ENCODE measurements around the gene RPA1. TPM values are rescaled to one million over a fixed set of nuclear protein-coding genes. Genes with fewer than 3 reads are reported as not detected.

RPA1 gene
- total and polyA plus RNA-seq, 2 of the 4 experiments (the other 2 are of a cell fraction), result 38.4 to 48.2 TPM

DNA sequence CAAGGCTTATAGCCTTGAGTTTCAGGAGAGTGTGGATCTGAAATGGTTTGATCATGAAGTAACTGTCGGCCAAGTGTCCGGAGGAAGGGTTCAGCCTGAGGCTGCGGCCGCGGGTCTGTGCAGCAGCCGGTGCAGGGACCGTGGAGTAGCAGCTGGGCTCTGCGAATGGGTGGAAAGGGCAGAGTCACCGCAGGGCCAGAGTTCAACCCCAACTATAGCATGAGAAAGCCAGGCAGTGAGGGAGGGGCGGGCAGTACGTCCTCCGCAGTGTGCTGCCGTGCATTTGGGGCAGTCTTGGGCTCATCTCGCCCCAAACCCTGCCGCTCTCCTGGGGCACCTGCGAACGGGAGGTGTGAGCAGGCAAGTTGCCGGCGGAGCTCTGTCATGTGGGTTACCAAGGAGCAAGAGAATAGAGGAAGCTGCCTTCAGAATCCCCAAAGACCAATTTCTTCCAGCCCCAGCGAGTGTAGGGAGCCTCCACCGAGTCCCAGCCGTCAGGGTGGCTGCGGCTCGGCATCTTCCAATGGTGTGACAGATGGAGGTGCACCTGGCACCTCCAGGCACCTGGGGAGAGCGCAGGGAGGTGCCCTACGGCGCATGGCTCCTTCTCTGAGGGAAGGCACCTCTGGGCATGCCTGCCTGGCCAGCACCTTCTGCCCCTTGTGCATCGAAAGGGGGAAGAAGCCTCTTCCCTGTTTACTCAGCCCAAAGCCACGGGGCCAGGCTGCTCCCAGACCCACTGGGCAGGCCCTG lies 87.3 kb downstream of the RPA1 start:
- Histone ChIP-seq H4K91ac (ENCODE audit: insufficient read depth, low read depth, low read length) (no peak overlapping the region), H3K79me1 (ENCODE audit: low read depth in 1 of 2, low read length in 2 of 2) (no peaks in the 10 kb centered on the region), H4K5ac (ENCODE audit: low read depth, low read length) (no peak overlapping the region), H3K56ac (ENCODE audit: extremely low read depth, insufficient read depth, low read length) (no peak overlapping the region), H3K36me3 (ENCODE audit: control insufficient read depth, insufficient read depth, low read length) (no peaks in the 10 kb centered on the region), H3K18ac (ENCODE audit: low read depth, low read length) (no peak overlapping the region), H2AK9ac (replicated peaks; ENCODE audit: low read depth, low read length, poor library complexity) (peak overlapping the region; percentile 16), H2BK20ac (ENCODE audit: low read depth, low read length) (no peak overlapping the region), H3K27me3 (ENCODE audit: control insufficient read depth, insufficient read depth, low read length) (peaks cover 66% of the 10 kb centered on the region), H4K20me1 (ENCODE audit: insufficient read depth, low read length) (no peaks in the 10 kb centered on the region), H4K8ac (ENCODE audit: low read depth in 2 of 2, low read length in 2 of 2) (no peak overlapping the region), H3K14ac (replicated peaks; ENCODE audit: low read depth, low read length) (no peak overlapping the region), H2AK5ac (ENCODE audit: low read depth, low read length) (no peak overlapping the region), H3K27ac (ENCODE audit: insufficient read depth, low read length) (no peak overlapping the region), H3K9ac (ENCODE audit: low read depth, low read length) (no peak overlapping the region), H3K23ac (ENCODE audit: low read depth, low read length) (no peak overlapping the region), H2BK15ac (ENCODE audit: low read depth, low read length) (no peak overlapping the region), H3K4me1 (ENCODE audit: control insufficient read depth, insufficient read depth, low read length) (no peaks in the 10 kb centered on the region), H2AFZ (replicated peaks; ENCODE audit: low read length, poor library complexity) (peak overlapping the region; percentile 15), H3K4me2 (ENCODE audit: low read depth, low read length) (no peak overlapping the region), H2BK5ac (ENCODE audit: low read depth, low read length, poor library complexity, severe bottlenecking) (no peak overlapping the region), H3K4ac (ENCODE audit: low read depth, low read length) (no peak overlapping the region), H3K9me3 (ENCODE audit: control insufficient read depth, insufficient read depth, low read length) (no peaks in the 10 kb centered on the region), H2BK120ac (ENCODE audit: low read depth, low read length) (no peak overlapping the region), H3K4me3 (ENCODE audit: insufficient read depth, low read depth, low read length) (no peak overlapping the region), H3K9me1 (ENCODE audit: insufficient read depth, low read length) (0 out of 2 replicates have a peak, but pooled peaks cover 4% of the 10 kb centered on the region)
- ChIA-PET POLR2A (ENCODE audit: unreplicated experiment) (no interaction called here), CTCF (interaction anchor here (0.6 kb wide), 1 partner anchor 9 kb away, joined by 4 read pairs; no protein-coding TSS in a partner anchor)
- dilution Hi-C loops (cut with HindIII; ENCODE audit: low sequenced_read_pairs, unreplicated experiment) (no loop called here), in situ Hi-C loops (cut with MboI; ENCODE audit: low sequenced_read_pairs) (no loop called here), intact Hi-C loops (cut with micrococcal nuclease) (no loop called here)
- BruUV-seq (replicated peaks), result no TSS peak
- TF ChIP-seq RFX5 (IDR thresholded peaks at IDR 0.05; ENCODE audit: low read depth, low read length) (no peak), USF2 (IDR thresholded peaks at IDR 0.05; ENCODE audit: low read depth, low read length) (no peak), CHD1 (IDR thresholded peaks at IDR 0.05; ENCODE audit: low read depth, low read length) (no peak), CEBPB (IDR thresholded peaks at IDR 0.05; ENCODE audit: low read depth, low read length) (no peak)
- TF ChIP-seq, protein P1, sequence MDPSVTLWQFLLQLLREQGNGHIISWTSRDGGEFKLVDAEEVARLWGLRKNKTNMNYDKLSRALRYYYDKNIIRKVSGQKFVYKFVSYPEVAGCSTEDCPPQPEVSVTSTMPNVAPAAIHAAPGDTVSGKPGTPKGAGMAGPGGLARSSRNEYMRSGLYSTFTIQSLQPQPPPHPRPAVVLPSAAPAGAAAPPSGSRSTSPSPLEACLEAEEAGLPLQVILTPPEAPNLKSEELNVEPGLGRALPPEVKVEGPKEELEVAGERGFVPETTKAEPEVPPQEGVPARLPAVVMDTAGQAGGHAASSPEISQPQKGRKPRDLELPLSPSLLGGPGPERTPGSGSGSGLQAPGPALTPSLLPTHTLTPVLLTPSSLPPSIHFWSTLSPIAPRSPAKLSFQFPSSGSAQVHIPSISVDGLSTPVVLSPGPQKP (IDR thresholded peaks at IDR 0.05; ENCODE audit: borderline replicate concordance, low read depth, low read length), result no peak
- DNase-seq, result no peak
- ATAC-seq (ENCODE audit: low read depth), result no peak
- WGBS, 2 experiments (ENCODE audit: extremely low coverage in 2 of 2, insufficient read length in 1 of 2), result 34% methylated on average over 3 of the region's 29 CpGs; no CpG with 5 or more reads in 1 of the 2 experiments

All from IMR-90 (cell line).